ENCODE measurements around the gene SH3RF2.
A peak's percentile ranks its signal among the peaks of the same experiment; 100 is the strongest.
"Not testable (repeated sequence)": the region's sequence is repeated elsewhere in the genome, so short reads cannot be mapped to it uniquely, and the experiment has no call there.

Gene SH3RF2

DNA sequence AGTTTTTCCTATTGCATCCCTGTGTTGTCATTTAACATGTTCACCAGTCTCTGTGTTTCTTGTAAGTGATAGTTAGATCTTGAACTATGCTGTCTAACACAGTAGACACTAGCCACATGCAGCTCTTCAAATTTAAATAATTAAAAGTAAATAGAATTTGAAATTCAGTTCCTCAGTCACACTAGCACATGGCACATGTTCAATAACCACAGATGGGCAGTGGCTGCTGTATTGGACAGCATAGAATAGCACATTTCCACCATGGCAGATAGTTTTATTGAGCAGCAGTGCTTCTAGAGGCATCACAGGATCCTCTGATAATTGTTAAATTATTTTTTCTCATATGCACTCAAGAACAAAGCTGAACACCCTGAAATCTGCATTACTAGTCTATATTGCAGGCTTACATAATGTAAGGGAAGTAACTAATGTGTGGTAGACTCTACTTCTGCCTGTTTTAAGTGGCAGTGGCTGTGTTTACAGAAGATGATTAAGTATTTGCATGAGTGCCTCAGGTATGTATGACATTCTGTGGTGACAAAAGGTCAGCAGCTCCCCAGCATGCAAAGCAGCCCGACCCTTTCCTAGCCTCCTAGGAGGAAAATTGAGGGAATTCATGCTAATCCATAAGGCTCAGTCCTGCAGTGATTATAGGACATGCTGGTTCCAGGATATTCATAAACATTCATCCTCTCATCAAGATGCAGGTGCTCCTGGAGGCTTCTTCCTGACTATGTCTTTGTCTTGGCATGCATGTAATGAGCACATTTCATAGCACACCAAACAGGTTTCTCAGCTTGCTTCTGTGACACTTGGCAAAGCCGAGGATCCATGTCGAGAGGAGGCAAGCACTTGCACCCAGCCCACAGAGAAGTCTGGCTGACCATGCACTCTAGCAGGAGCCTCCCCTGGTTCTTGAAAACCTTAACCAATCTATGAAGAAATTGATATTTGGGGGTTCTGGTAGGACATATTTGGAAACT is 45.5 kb downstream of the SH3RF2 start:
- no peak for DNase-seq

DNA sequence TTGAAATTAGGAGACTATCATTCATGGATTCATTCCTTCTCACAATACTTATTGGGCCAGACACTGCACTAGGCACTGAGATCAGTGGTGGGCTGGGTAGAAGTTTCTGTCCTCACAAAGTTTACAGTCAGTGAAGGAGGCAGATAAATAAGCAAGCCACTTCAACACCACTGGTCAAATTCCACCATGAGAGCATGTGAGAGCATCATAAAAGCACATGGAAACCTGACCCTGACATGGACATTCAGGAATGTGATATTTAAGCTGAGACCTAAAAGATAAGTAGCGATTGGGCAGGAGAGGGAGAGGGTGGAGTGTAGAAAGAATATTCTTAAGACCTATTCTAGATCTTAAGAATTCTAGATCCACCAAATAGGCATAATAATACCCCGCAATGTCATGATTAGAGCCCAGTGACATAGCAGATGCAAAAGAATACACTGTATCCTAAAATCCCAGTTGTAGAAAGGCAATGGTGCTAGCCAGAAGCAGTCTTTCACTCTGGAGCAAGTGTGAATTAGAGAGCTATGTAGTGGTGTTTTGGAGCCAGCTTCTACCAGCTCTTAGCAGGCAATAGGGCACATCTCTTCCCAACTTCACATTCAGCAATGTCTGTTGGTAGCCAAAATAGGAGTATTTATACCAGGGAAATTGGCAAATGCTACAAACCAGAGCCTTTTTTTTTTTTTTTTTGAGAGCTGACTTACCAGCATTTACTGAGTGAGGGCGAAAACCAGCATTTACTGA is 46.4 kb downstream of the SH3RF2 start:
- no peak for DNase-seq

DNA sequence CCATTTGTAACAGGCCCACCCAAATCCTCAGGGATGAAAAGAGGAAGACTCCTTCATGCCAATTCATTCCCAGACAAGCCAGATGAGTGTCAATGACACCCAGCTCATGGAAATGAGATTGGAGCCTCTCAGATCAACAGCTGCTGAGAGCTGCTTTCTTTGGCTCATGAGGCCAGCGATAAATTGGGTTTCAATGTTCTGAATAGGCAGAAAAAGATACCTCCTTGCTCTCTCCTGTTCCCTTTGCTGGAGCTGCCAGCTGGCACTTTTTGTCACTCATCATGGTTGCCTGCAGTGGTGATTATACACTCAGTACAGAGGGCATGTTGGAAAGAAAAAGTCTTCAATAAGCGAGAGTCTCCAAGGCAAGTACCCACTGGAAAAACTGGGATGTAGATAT is 47.1 kb downstream of the SH3RF2 start:
- no peak for DNase-seq

DNA sequence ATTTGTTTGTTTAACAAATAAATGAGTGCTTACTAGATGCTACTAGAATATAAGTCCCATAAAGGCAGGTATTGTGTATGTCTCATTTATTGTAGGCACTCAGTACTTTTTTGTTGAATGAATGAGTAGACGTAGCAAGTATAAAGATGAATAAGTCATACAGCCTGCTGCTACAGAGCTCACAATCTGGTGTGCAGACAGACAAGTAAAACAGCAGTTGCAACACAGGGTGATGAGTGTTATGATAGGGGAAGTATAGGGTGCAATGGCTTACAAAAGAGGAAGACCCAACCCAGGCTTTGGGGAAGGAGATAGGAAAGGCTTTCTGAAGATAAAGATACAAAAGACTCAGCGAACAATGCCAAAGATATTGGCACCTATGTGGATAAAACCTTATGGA is 47.7 kb downstream of the SH3RF2 start:
- peak; percentile 90 for DNase-seq

DNA sequence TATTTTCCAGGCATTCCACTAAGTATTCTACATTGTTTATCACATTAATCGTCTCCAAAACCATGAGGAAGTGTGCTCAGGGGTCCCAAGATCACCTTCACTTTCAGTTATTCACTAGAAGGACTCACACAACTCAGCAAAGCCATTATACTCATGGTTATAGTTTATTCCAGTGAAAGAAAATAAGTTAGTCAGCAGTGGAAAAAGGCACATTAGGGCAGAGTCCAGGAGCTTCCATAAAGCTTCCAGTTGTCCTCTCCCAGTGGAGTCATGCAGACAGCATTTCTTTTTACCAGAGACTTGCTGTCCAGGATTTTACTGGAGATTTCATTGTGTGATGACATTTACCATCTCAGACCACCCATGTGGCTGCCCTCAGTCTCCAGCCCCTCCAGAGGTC is 51.5 kb downstream of the SH3RF2 start:
- DNase-seq = no peak

DNA sequence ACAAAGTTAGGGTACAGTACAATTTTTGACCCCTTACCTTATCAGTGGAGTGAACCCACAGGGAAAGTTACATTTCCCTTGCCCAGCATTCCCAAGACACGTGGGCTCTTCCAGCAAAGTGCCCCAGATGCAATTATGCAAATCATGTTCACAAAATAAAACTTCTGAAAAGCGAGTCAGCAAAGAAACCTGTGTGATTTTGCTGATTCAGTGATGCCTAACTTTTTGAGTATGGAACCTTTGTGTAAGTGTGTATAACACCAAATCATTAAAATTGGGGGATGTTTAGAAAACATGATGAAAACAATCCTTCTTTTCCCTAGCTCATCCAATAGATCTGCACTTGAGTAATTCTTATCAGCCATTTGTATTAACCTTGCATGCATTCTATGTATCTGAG is 52.6 kb downstream of the SH3RF2 start:
- DNase-seq = no peak

DNA sequence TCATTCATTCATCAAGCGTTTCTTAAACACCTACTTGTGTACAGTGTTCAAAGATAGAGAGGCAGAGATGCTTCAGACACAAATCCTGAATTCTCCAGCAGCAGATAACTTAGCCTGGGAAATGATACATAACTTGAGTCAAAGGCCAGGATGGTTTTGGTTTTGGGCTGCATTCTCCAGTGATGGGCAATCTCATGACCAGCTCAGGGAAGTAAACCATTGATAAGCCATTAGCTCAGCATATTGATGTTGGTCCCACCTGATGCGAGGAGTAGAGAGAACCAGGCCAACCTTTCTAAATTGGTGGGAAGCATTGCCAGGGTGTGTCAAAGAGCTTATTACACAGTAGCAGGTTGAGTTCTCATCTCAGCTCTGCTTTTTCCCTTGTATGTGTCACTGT is 53.0 kb downstream of the SH3RF2 start:
- DNase-seq = no peak

DNA sequence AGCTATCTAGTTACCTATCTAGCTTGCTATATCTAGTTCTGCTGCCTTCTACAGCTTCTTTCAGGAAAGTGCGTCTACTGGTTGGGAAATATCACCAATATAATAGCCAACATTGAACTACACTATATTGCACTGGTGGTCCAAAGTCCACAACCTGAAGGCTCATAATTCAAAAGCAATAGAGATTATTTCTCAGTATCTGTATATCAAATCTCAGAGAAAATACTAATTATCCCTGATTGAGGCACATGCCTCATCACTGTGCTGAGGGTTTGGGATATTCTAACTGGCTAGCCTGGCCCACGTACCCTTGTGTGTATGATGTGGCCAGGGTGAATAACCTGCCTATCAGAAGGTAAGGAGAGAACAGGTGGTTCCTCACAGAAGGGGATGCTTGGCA is 53.8 kb downstream of the SH3RF2 start:
- no peak for DNase-seq

DNA sequence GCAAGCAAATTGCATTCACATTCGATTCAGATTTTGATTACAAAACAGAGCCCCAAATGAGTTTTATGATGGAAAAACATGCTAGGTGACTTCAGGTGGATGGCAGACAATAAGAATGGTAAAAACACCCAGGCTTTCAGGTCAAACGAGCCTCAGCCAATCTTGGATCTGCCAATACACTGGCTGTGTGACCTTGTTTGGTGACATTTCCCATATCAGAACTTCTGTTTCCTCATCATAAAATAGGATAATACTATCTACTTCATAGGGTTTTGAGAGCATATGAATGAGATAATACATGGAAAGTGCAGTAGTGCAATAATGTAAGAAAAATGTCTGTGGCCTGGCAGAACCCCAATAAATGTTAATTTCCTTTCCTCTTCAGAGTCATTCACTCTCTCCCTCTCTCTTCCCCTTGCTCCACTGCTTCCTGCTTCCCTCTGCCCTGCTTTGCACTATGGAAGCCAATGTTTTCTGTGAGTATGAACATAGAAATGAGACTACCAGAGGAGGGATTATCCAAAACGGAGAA is 54.7 kb downstream of the SH3RF2 start:
- DNase-seq = no peak

DNA sequence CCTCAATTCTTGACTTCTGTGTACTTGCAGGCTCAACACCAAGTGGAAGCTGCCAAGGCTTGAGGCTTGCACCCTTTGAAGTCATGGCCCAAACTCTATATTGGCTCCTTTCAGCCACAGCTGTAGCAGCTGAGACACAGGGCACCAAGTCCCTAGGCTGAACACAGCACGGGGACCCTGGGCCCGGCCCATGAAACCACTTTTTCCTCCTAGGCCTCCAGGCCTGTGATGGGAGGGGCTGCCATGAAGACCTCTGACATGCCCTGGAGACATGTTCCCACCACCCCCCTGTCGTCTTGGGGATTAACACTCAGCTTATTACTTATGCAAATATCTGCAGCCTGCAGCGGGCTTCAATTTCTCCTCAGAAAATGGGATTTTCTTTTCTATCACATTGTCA is 57.2 kb downstream of the SH3RF2 start:
- not testable (repeated sequence) for DNase-seq

DNA sequence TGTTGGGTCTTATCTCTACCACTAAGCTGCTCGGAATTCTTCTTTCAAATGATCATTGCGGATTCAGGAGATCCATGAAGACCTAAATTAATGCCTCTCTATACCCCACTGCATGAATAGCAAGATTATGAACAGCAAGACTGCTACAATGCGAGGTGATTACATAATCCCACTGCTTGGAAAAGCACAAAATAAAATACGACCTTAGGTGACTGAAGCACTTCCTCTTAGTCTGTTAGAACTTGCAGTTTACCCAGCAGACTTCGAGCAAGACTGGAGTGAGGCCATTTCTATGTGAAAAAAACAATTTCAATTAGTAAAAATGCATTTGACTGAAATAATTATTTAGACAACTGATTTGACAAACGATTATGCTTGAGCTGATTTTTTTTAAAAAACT is 59.8 kb downstream of the SH3RF2 start:
- peak; percentile 71 for DNase-seq

DNA sequence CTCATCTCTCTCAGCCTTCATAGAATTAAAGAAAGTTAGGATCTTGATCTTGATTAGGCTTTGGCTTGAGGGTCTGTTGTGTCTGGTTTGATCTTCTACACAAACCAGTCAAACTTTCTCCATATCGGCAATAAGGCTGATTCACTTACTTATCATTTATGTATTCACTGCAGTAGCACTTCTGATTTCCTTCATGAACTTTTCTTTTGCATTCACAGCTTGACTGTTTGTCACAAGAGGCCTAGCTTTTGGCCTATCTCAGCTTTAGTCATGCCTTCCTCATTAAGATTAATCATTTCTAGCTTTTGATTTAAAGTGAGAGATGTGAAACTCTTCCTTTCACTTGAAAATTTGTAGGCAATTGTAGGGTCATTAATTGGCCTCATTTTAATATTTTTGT is 62.8 kb downstream of the SH3RF2 start:
- DNase-seq = no peak

DNA sequence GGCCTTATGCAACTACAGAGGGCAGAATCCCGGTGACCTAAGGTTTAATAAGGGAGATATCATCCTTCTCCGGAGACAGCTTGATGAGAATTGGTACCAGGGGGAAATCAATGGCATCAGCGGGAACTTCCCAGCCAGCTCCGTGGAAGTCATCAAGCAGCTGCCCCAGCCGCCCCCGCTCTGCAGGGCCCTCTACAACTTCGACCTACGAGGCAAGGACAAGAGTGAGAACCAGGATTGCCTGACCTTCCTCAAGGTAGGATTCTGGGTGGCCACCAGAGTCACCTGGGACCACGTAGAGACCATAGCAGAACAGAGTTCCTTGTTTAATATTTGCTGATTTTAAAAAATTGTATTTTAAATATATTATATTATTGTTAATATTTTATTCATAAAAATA is 63.7 kb downstream of the SH3RF2 start:
- DNase-seq = no peak

DNA sequence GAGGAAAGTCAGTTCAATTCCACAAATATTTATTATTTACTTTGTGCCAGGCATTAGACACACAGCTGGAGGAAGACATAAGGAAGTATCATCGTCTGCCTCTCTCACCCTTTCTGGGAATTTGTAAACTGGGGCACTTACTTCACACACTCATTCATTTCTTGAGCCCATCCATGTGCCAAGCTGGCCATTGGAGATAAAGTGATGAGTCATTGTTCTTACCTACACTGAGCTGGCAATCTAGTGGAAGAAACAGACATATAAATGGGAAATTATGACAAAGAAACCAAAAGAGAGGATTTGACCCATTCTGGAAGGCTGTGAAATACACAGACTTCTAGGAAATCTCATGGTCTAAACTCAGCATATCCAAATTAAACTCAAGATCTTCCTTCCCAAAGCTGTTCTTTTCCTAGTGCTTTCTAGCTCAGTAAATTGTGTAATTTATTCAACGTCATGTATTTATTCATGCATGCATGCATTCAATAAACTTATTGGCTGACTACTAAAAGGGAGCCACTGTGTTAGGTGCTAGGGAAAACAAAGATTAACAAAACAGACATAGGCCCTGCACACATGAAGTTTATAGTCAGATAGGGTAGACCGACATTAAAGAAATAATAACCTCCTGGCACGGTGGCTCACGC is 65.3 kb downstream of the SH3RF2 start:
- DNase-seq = peak; percentile 22

DNA sequence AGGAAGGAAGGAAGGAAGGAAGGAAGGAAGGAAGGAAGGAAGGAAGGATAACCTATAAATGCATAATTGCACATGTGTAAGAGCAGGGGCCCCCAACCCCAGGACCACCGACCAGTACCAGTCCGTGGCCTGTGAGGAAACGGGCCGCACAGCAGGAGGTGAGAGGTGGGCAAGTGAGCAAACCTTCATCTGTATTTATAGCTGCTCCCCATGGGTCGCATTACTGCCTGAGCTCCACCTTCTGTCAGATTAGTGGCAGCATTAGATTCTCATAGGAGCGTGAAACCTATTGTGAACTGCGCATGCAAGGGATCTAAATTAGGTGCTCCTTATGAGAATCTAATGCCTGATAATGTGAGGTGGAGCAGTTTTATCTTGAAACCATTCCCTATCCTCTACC is 66.1 kb downstream of the SH3RF2 start:
- DNase-seq = no peak

DNA sequence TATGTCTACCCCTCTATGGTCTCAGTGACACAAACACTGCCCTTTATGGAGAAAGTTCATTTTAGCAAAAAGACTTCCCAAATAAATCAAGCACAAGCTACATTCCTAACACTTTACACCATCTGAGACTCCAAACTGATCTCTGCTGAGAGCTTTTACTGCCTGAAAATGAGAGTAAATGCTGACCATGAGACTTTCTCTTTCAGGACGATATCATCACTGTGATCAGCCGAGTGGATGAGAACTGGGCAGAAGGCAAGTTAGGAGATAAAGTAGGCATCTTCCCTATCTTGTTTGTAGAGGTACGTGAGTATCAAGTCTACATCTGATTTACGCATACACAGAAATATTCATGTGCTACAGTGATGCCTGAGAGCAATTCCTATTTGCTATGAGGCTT is 67.5 kb downstream of the SH3RF2 start:
- DNase-seq = peak; percentile 25

DNA sequence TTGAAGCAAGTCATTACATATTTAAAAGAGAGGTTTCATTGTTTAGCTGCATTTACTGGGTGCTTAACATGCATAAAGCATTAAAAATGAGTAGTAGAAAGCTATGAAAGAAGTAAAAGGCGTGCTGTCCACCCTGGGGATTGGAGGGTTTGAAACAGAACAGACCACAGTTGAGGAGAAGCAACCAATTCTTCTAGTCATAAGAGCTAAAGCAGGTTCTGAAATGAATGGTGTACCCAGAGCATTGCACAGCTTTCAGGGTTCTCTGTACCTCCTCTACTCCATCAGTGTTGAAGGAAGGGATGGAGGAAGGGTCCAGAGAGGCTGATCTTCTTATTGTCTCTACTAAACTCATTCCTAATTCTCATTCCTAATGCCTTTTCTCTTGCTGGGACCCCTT is 68.9 kb downstream of the SH3RF2 start:
- no peak for DNase-seq

DNA sequence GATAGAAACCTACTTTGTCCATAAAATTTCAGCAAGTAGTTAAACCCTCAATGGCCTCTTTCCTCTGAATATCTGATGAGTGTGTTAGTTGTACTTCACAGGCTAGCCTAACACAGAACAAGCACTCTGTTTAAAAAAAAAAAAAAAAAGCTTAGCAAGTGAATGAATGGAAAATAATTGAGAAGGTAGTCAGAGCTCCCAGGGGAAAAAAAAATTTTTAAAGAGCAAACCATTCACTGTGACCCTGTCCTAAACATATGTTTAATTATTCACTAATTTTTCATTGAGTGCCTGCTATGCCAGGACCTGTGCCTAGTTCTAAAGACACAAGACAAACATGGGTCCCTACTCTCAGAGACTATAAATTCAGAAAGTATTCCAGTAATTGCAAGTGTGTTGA is 69.3 kb downstream of the SH3RF2 start:
- DNase-seq = no peak

DNA sequence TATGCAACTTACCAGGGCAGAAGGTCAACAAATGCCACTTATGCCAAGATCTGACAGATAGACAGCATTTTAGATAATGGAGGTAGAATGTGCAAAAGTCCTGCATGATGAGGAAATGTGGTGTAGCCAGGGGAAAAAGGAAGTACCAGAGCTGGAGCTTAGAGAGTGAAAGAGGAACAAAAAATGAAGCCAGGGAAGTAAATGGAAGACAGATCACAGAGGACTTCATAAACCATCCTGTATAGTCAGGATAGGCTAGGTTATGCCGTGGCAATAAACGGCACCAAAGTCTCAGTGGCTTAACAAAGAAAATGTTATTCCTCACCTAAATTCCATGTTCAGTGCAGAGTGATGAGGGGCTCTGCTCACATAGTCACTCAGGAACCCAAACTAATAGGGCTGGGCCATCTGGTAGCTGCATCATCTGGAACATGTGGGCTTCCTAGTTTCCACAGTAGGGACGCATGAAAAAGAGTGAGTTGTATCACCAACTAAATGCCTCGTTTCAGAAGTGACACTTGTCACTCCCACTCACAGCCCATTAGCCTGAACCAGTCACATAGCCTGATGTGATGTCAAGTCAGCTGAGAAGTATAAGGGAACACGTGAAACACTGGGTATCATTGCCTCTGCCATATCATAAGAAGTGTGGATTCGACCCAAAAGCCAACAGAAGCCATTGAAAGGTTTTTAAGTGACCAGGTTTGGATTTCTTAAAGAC is 70.3 kb downstream of the SH3RF2 start:
- peak; percentile 62 for DNase-seq

DNA sequence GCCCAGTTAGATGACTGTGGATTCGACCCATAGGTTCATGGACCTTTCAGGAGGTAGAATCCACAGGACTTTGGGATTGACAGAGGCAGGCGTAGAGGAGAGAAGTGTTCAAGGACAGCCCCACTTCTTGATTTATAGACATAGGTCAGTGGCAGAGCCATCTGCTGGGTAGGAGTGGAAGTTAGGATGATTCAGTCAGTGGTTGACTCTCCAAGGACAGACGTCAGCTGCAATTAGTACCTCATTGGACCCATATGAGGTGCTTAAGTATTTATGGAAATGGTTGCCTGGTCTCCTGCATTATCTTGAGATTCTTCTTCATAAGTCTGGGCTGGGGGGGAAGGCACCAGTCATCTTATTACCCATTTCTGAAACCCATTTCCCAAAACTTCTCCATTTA is 70.9 kb downstream of the SH3RF2 start:
- peak; percentile 39 for DNase-seq

DNA sequence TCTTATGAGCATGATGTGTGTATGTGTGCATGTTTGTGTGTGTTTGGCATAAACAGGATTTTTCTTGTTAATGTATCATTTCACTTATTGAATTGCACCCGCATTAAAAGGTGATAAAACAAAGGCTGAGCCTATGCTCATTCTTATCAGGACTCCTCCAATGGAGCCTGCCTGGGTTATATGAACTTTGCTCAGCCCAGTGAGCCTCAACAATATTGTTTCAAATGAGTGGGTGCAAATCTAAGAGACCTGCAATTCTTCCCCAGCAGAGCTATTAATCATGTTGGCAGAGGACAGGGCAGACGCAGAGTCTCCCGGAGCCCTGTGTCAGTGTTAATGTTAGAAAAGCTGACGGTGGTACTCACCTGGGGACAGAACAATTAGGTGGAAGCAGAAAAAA is 71.6 kb downstream of the SH3RF2 start:
- no peak for DNase-seq

DNA sequence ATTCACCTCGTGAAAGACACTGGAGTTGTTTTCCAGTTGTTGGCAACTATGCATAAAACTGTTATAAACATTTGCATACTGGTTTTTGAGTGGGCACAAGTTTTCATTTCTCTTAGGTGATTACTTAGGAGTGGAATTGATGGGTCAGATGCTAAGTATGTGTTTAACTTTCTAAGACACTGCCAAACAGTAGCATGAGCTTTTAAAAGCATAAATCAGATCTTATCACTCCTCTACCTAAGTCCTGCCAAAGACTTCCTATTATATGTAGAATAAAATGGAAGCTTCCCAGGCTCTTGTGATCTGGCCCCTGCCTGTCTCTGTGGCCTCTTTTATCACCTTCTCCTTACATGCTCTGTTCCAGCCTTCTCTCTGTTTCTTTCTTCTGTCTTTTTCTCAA is 72.6 kb downstream of the SH3RF2 start:
- DNase-seq = no peak

DNA sequence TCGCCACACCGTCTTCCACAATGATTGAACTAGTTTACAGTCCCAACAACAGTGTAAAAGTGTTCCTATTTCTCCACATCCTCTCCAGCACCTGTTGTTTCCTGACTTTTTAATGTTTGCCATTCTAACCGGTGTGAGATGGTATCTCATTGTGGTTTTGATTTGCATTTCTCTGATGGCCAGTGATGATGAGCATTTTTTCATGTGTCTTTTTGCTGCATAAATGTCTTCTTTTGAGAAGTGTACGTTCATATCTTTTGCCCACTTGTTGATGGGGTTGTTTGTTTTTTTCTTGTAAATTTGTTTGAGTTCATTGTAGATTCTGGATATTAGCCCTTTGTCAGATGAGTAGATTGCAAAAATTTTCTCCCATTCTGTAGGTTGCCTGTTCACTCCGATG is 74.1 kb downstream of the SH3RF2 start:
- DNase-seq = not testable (repeated sequence)
